Measurements from ENCODE around the gene TAS2R41. TPM values are rescaled to one million over a fixed set of nuclear protein-coding genes. Genes with fewer than 3 reads are reported as not detected.

TAS2R41 gene
- polyA plus RNA-seq, 2 of the 4 experiments (the other 2 are of a cell fraction) = not detected

- no peak for DNase-seq (ENCODE audit: low read depth in 1 of 2, low spot score in 1 of 2)
- TF ChIP-seq KDM5A (IDR thresholded peaks at IDR 0.05) = no peak
- no peak for TF ChIP-seq ZC3H11A (IDR thresholded peaks at IDR 0.05)
- no peak for TF ChIP-seq ATOH8 (CRISPR knock-in tag; IDR thresholded peaks at IDR 0.05; ENCODE audit: low read depth)
- TF ChIP-seq FOXS1 (CRISPR knock-in tag; IDR thresholded peaks at IDR 0.05) = no peak
- TF ChIP-seq NFE2L2 (conservative IDR thresholded peaks at IDR 0.05; ENCODE audit: low read length) = no peak
- POLR2A ChIA-PET = interaction anchor here (0.7 kb wide), 1 partner anchor 496 kb away, joined by 3 read pairs; no protein-coding TSS in a partner anchor
- no peak for FAIRE-seq
- CTCF ChIA-PET = interaction anchor here (0.6 kb wide), 1 partner anchor 77 kb away, joined by 3 read pairs; no protein-coding TSS in a partner anchor
- Histone ChIP-seq H3K4me2 (no peak overlapping the region), H3K27ac (no peak overlapping the region), H3K9me3 (no peaks in the 10 kb centered on the region), H3K4me3 (no peak overlapping the region), H3K4me1 (peaks cover 11% of the 10 kb centered on the region; the same call in 2 of the 3 replicates)
- no peak for ATAC-seq
- 83% methylated on average over 21 of the region's 23 CpGs for WGBS (ENCODE audit: missing lambda C conversion rate)
Measured at GRCh38 chr7:143511593-143512047, 33.9 kb downstream of the TAS2R41 start.

GRCh38 chr7:143512488-143513340 is 35.0 kb downstream of the TAS2R41 start:
- no peak for TF ChIP-seq EHF (CRISPR knock-in tag; IDR thresholded peaks at IDR 0.05)
- no peak for TF ChIP-seq RCOR1 (IDR thresholded peaks at IDR 0.05; ENCODE audit: low read depth, low read length)
- TF ChIP-seq FOSB (CRISPR knock-in tag; IDR thresholded peaks at IDR 0.05) = no peak
- TF ChIP-seq ZC3H11A (IDR thresholded peaks at IDR 0.05) = no peak
- TF ChIP-seq CBX2 (IDR thresholded peaks at IDR 0.05; ENCODE audit: borderline replicate concordance, low read depth) = no peak
- TF ChIP-seq FOXS1 (CRISPR knock-in tag; IDR thresholded peaks at IDR 0.05) = no peak
- TF ChIP-seq HOXB5 (CRISPR knock-in tag; IDR thresholded peaks at IDR 0.05) = no peak
- no peak for TF ChIP-seq PBX3 (IDR thresholded peaks at IDR 0.05)
- no peak for TF ChIP-seq TP53 (CRISPR knock-in tag; IDR thresholded peaks at IDR 0.05)
- TF ChIP-seq SMC3 (IDR thresholded peaks at IDR 0.05) = no peak
- no peak for TF ChIP-seq TFCP2L1 (CRISPR knock-in tag; IDR thresholded peaks at IDR 0.05)
- TF ChIP-seq CHD2 (IDR thresholded peaks at IDR 0.05; ENCODE audit: low read length, partially characterized antibody) = no peak
- no peak for TF ChIP-seq ZFP36 (IDR thresholded peaks at IDR 0.05; ENCODE audit: borderline replicate concordance, partially characterized antibody)
- DNase-seq (ENCODE audit: low read depth in 1 of 2, low spot score in 1 of 2) (no peak), FAIRE-seq (no peak), ATAC-seq (no peak)
- Histone ChIP-seq H3K4me2 (peak overlapping the region; percentile 34; the same call in 2 of the 3 replicates), H3K27ac (no peak overlapping the region), H3K4me1 (peaks cover 11% of the 10 kb centered on the region; the same call in 2 of the 3 replicates), H3K4me3 (no peak overlapping the region), H3K9me3 (no peaks in the 10 kb centered on the region)
- CTCF ChIA-PET = interaction anchor here (0.9 kb wide), 1 partner anchor 96 kb away, joined by 4 read pairs; no protein-coding TSS in a partner anchor
- POLR2A ChIA-PET = interaction anchor here (0.7 kb wide), 1 partner anchor 495 kb away, joined by 3 read pairs; no protein-coding TSS in a partner anchor
- WGBS (ENCODE audit: missing lambda C conversion rate) = 49% methylated on average over 8 of the region's 8 CpGs

- Histone ChIP-seq H3K4me2 (no peak overlapping the region), H3K27ac (no peak overlapping the region), H3K9me3 (no peaks in the 10 kb centered on the region), H3K4me3 (no peak overlapping the region), H3K4me1 (peaks cover 22% of the 10 kb centered on the region; the same call in 2 of the 3 replicates)
- FAIRE-seq = no peak
- WGBS (ENCODE audit: missing lambda C conversion rate) = 89% methylated on average over 2 of the region's 2 CpGs
- TF ChIP-seq MAX (IDR thresholded peaks at IDR 0.05) = no peak
- TF ChIP-seq ESRRA (IDR thresholded peaks at IDR 0.05; ENCODE audit: borderline replicate concordance, low read length) = no peak
- no peak for TF ChIP-seq CTCF (IDR thresholded peaks at IDR 0.05)
- no peak for TF ChIP-seq HOXA7 (CRISPR knock-in tag; IDR thresholded peaks at IDR 0.05)
- TF ChIP-seq USF2 (IDR thresholded peaks at IDR 0.05) = no peak
- no peak for TF ChIP-seq FOSB (CRISPR knock-in tag; IDR thresholded peaks at IDR 0.05)
- no peak for TF ChIP-seq ZC3H11A (IDR thresholded peaks at IDR 0.05)
- no peak for TF ChIP-seq MAFK (IDR thresholded peaks at IDR 0.05; ENCODE audit: partially characterized antibody)
- TF ChIP-seq ZNF302 (CRISPR knock-in tag; IDR thresholded peaks at IDR 0.05) = no peak
- no peak for TF ChIP-seq HEYL (CRISPR knock-in tag; IDR thresholded peaks at IDR 0.05)
- TF ChIP-seq CBX8 (IDR thresholded peaks at IDR 0.05) = no peak
- TF ChIP-seq HOXB5 (CRISPR knock-in tag; IDR thresholded peaks at IDR 0.05) = no peak
- no peak for TF ChIP-seq GATA3 (IDR thresholded peaks at IDR 0.05; ENCODE audit: borderline replicate concordance)
- ChIA-PET POLR2A (no interaction called here), CTCF (interaction anchor here (0.7 to 1.6 kb wide), 3 partner anchors 67 to 299 kb away, joined by 3 read pairs; no protein-coding TSS in a partner anchor)
- ATAC-seq = no peak
- no peak for DNase-seq (ENCODE audit: low read depth in 1 of 2, low spot score in 1 of 2)
Measured at GRCh38 chr7:143514487-143514886, 36.8 kb downstream of the TAS2R41 start.
